WTC11 (cell line): Measurements from ENCODE around the gene C14orf132. TPM values are rescaled to one million over a fixed set of nuclear protein-coding genes. Genes with fewer than 3 reads are reported as not detected.

Experiments used
- ATAC-seq: fragments of 200-7000 bp; cut with Tn5 transposase; 2 replicates; pipeline ENCODE4 v1.10.0; 2021; ENCODE audit warnings: mild to moderate bottlenecking, moderate library complexity
- CTCF ChIA-PET: fragments of 300-600 bp; sonication (Branson Sonifier 250); formaldehyde crosslinking; loops from one replicate; lab custom pipeline; 2021; ENCODE audit warnings: antibody characterized with exemption; lab: Charles Lee
- POLR2A ChIA-PET: fragments of 350-600 bp; sonication (Branson Sonifier 250); formaldehyde crosslinking; loops from one replicate; lab custom pipeline; 2021; ENCODE audit warnings: antibody characterized with exemption; lab: Charles Lee
- DNase-seq: peaks from one replicate; pipeline ENCODE4 v3.0.0; 2021; ENCODE audit warnings: low spot score
- H3K27ac Mint-ChIP-seq: 2 replicates; pipeline ENCODE4 v1.8.0; 2021; ENCODE audit warnings: mixed read lengths
- H3K27me3 Mint-ChIP-seq: 2 replicates; pipeline ENCODE4 v1.8.0; 2021; ENCODE audit warnings: low read depth, mild to moderate bottlenecking, moderate library complexity, mixed read lengths
- H3K36me3 Mint-ChIP-seq: 2 replicates; pipeline ENCODE4 v1.8.0; 2021; ENCODE audit warnings: mixed read lengths
- H3K4me1 Mint-ChIP-seq: 2 replicates; pipeline ENCODE4 v1.8.0; 2022; ENCODE audit warnings: mixed read lengths
- H3K4me3 Mint-ChIP-seq: 2 replicates; pipeline ENCODE4 v1.8.0; 2021; ENCODE audit warnings: mild to moderate bottlenecking, moderate library complexity, mixed read lengths
- H3K9me3 Mint-ChIP-seq: 2 replicates; pipeline ENCODE4 v1.8.0; 2021; ENCODE audit warnings: mixed read lengths
- ATF1 ChIP-seq: sonication (generic); formaldehyde crosslinking; IDR thresholded peaks from 2 replicates; pipeline ENCODE4 v1.8.1; 2023; ENCODE audit warnings: mild to moderate bottlenecking, moderate library complexity, missing genetic modification reagents
- CREM ChIP-seq: sonication (generic); formaldehyde crosslinking; IDR thresholded peaks from 2 replicates; pipeline ENCODE4 v1.8.1; 2022; ENCODE audit warnings: mild to moderate bottlenecking, missing genetic modification reagents, moderate library complexity
- ETV6 ChIP-seq: sonication (generic); formaldehyde crosslinking; IDR thresholded peaks from 2 replicates; pipeline ENCODE4 v1.8.1; 2022; ENCODE audit warnings: mild to moderate bottlenecking, missing genetic modification reagents
- FOXP4 ChIP-seq: sonication (generic); formaldehyde crosslinking; IDR thresholded peaks from 2 replicates; pipeline ENCODE4 v1.8.0; 2022; ENCODE audit warnings: mild to moderate bottlenecking, missing genetic modification reagents
- GRHL2 ChIP-seq: fragments of 250-450 bp; sonication (Bioruptor Pico); IDR thresholded peaks from 2 replicates; pipeline ENCODE4 v1.8.0; 2022; ENCODE audit warnings: mild to moderate bottlenecking, moderate library complexity; ENCODE audit not compliant: insufficient replicate concordance, severe bottlenecking
- HMGA2 ChIP-seq: fragments of 250-450 bp; sonication (Bioruptor Pico); IDR thresholded peaks from 2 replicates; pipeline ENCODE4 v1.4.0; 2021; ENCODE audit warnings: mild to moderate bottlenecking, moderate library complexity
- NFE2L1 ChIP-seq: sonication (generic); formaldehyde crosslinking; IDR thresholded peaks from 2 replicates; pipeline ENCODE4 v1.8.1; 2023; ENCODE audit warnings: missing genetic modification reagents
- NFYB ChIP-seq: sonication (generic); formaldehyde crosslinking; conservative IDR thresholded peaks from 2 replicates; pipeline ENCODE4 v1.8.0; 2022; ENCODE audit warnings: low read depth, missing genetic modification reagents
- NR1H2 ChIP-seq: sonication (generic); formaldehyde crosslinking; IDR thresholded peaks from 2 replicates; pipeline ENCODE4 v1.9.0; 2021; ENCODE audit warnings: mild to moderate bottlenecking, moderate library complexity, missing genetic modification reagents
- SMAD4 ChIP-seq: sonication (generic); formaldehyde crosslinking; IDR thresholded peaks from 2 replicates; pipeline ENCODE4 v1.8.0; 2022; ENCODE audit warnings: mild to moderate bottlenecking, missing genetic modification reagents
- TEAD1 ChIP-seq: sonication (generic); formaldehyde crosslinking; IDR thresholded peaks from 2 replicates; pipeline ENCODE4 v1.8.0; 2022; ENCODE audit warnings: mild to moderate bottlenecking, missing genetic modification reagents
- TEAD4 ChIP-seq: sonication (generic); formaldehyde crosslinking; IDR thresholded peaks from 2 replicates; pipeline ENCODE4 v1.8.0; 2022; ENCODE audit warnings: mild to moderate bottlenecking, missing genetic modification reagents
- USF2 ChIP-seq: sonication (generic); formaldehyde crosslinking; IDR thresholded peaks from 2 replicates; pipeline ENCODE4 v1.8.1; 2023; ENCODE audit warnings: mild to moderate bottlenecking, missing genetic modification reagents, moderate library complexity
- ZBTB21 ChIP-seq: sonication (generic); formaldehyde crosslinking; IDR thresholded peaks from 2 replicates; pipeline ENCODE4 v1.8.1; 2023; ENCODE audit warnings: mild to moderate bottlenecking, missing genetic modification reagents, borderline replicate concordance
- ZNF219 ChIP-seq: sonication (generic); formaldehyde crosslinking; IDR thresholded peaks from 2 replicates; pipeline ENCODE4 v1.8.0; 2023; ENCODE audit warnings: missing genetic modification reagents, mild to moderate bottlenecking, borderline replicate concordance
- ZNF423 ChIP-seq: fragments of 250-450 bp; sonication (Bioruptor Pico); IDR thresholded peaks from 2 replicates; pipeline ENCODE4 v2.1.2; 2022; ENCODE audit warnings: mild to moderate bottlenecking, moderate library complexity
- ZNF671 ChIP-seq: fragments of 250-450 bp; sonication (Bioruptor Pico); IDR thresholded peaks from 2 replicates; pipeline ENCODE4 v1.8.0; 2021; ENCODE audit warnings: mild to moderate bottlenecking
- total RNA-seq: library from RNA; stranded (reverse); gene quantifications from 3 replicates; pipeline ENCODE4 v1.2.3, GENCODE V29; 2021
- TF ChIP-seq, protein P1 (sequence below): sonication (generic); formaldehyde crosslinking; IDR thresholded peaks from 2 replicates; pipeline ENCODE4 v1.8.1; 2022; ENCODE audit warnings: low read depth, missing genetic modification reagents, borderline replicate concordance
- TF ChIP-seq, protein P2 (sequence below): sonication (generic); formaldehyde crosslinking; IDR thresholded peaks from 2 replicates; pipeline ENCODE4 v1.8.1; 2022; ENCODE audit warnings: low read depth, mild to moderate bottlenecking, moderate library complexity, missing genetic modification reagents, borderline replicate concordance
- TF ChIP-seq, protein P3 (sequence below): fragments of 250-450 bp; sonication (Bioruptor Pico); conservative IDR thresholded peaks from 2 replicates; pipeline ENCODE4 v1.9.0; 2021; ENCODE audit warnings: mild to moderate bottlenecking
- TF ChIP-seq, protein P4 (sequence below): sonication (generic); formaldehyde crosslinking; IDR thresholded peaks from 2 replicates; pipeline ENCODE4 v1.8.1; 2023; ENCODE audit warnings: mild to moderate bottlenecking, missing genetic modification reagents, borderline replicate concordance

The C14orf132 gene
- total RNA-seq, 1 experiment from 2014 or later: 14.1 TPM

DNA sequence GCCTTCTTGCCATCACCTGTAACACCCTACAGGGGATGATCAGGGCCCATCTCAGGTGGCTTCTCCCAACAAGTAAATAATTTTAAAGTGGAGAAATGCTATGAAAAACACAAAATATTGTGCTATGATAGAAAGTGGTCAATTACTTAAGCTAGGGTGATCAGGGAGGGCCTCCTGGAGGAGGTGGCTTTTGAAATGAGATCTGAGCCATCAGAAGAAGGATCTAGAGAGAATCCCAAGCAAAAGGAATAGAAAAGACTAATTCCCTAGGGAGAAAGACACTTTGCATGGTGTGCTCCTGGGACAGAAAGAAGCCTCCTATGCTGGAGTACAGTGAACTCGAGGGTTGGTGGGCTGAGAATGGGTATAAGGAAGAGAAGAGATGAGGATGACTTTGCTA lies 7.5 kb upstream of the C14orf132 start (continued):
- TF ChIP-seq, protein P1, sequence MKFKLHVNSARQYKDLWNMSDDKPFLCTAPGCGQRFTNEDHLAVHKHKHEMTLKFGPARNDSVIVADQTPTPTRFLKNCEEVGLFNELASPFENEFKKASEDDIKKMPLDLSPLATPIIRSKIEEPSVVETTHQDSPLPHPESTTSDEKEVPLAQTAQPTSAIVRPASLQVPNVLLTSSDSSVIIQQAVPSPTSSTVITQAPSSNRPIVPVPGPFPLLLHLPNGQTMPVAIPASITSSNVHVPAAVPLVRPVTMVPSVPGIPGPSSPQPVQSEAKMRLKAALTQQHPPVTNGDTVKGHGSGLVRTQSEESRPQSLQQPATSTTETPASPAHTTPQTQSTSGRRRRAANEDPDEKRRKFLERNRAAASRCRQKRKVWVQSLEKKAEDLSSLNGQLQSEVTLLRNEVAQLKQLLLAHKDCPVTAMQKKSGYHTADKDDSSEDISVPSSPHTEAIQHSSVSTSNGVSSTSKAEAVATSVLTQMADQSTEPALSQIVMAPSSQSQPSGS (CRISPR knock-in tag): no peak
- TF ChIP-seq TEAD4 (CRISPR knock-in tag) (no peak), ZNF423 (CRISPR knock-in tag) (no peak), NFYB (CRISPR knock-in tag) (no peak), ETV6 (CRISPR knock-in tag) (no peak), NFE2L1 (CRISPR knock-in tag) (no peak), CREM (no peak), ZNF671 (no peak), GRHL2 (CRISPR knock-in tag) (no peak)
- TF ChIP-seq, protein P2, sequence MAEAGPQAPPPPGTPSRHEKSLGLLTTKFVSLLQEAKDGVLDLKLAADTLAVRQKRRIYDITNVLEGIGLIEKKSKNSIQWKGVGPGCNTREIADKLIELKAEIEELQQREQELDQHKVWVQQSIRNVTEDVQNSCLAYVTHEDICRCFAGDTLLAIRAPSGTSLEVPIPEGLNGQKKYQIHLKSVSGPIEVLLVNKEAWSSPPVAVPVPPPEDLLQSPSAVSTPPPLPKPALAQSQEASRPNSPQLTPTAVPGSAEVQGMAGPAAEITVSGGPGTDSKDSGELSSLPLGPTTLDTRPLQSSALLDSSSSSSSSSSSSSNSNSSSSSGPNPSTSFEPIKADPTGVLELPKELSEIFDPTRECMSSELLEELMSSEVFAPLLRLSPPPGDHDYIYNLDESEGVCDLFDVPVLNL: no peak

DNA sequence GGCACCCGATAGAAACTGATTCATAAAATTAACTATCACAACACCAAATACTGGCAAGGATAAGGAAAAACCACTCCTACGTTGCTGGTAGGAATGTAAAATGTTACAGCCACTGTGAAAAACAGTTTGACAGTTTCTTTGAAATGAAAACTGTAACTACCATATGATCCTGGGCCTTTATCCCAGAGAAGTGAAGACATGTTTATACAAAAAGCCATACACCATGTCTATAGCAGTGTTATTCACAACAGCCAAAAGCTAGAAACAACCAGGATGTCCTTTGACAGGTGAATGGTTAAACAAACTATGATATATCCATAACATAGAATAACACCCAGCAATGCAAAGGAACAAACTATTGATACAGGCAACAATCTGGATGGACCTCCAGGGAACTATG lies 3.7 kb upstream of the C14orf132 start:
- POLR2A ChIA-PET: no interaction called here
- Mint-ChIP-seq H3K4me3 (no peak overlapping the region), H3K9me3 (no peaks in the 10 kb centered on the region), H3K27ac (no peak overlapping the region)
- TF ChIP-seq ZBTB21 (CRISPR knock-in tag): no peak
- TF ChIP-seq NR1H2 (CRISPR knock-in tag): no peak
- TF ChIP-seq USF2 (CRISPR knock-in tag): no peak
- TF ChIP-seq HMGA2 (CRISPR knock-in tag): no peak
- TF ChIP-seq ZNF219 (CRISPR knock-in tag): no peak
- TF ChIP-seq FOXP4: no peak
- TF ChIP-seq SMAD4: no peak
- TF ChIP-seq, protein P3, sequence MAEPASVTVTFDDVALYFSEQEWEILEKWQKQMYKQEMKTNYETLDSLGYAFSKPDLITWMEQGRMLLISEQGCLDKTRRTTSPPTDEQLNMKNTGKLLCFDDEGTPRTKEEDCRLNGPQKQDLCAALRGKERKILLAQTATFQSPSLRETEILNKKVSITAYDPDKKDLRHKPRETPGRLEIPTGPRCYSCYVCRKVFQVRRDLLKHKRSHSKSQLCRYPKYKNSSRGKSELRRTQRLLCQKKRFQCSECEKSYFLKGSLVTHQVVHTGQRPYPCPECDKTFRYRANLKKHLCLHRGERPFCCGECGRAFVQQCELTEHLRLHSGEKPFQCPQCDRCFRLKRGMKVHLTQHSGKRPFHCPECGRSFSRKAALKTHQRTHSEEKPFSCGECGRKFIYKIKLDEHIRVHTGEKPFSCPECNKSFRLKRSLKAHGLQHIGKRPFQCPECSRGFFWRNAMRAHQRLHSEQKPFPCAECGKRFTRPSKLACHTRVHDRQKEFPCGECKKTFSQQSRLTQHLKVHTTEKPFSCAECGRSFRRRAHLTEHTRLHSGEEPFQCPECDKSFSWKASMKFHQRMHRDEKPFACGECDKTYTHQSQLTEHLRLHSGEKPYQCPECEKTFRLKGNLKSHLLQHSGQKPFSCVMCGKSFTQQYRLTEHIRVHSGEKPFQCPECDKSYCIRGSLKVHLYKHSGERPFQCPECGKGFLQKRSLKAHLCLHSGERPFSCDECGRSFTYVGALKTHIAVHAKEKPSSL (CRISPR knock-in tag): no peak
- TF ChIP-seq, protein P2: no peak
- TF ChIP-seq TEAD1 (CRISPR knock-in tag): no peak
- no peak for TF ChIP-seq ATF1 (CRISPR knock-in tag)
- TF ChIP-seq, protein P4, sequence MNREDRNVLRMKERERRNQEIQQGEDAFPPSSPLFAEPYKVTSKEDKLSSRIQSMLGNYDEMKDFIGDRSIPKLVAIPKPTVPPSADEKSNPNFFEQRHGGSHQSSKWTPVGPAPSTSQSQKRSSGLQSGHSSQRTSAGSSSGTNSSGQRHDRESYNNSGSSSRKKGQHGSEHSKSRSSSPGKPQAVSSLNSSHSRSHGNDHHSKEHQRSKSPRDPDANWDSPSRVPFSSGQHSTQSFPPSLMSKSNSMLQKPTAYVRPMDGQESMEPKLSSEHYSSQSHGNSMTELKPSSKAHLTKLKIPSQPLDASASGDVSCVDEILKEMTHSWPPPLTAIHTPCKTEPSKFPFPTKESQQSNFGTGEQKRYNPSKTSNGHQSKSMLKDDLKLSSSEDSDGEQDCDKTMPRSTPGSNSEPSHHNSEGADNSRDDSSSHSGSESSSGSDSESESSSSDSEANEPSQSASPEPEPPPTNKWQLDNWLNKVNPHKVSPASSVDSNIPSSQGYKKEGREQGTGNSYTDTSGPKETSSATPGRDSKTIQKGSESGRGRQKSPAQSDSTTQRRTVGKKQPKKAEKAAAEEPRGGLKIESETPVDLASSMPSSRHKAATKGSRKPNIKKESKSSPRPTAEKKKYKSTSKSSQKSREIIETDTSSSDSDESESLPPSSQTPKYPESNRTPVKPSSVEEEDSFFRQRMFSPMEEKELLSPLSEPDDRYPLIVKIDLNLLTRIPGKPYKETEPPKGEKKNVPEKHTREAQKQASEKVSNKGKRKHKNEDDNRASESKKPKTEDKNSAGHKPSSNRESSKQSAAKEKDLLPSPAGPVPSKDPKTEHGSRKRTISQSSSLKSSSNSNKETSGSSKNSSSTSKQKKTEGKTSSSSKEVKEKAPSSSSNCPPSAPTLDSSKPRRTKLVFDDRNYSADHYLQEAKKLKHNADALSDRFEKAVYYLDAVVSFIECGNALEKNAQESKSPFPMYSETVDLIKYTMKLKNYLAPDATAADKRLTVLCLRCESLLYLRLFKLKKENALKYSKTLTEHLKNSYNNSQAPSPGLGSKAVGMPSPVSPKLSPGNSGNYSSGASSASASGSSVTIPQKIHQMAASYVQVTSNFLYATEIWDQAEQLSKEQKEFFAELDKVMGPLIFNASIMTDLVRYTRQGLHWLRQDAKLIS: no peak
- TF ChIP-seq, all 79 proteins: peak for 0
- no peak for DNase-seq
- Mint-ChIP-seq H3K27me3 (peaks cover 45% of the 10 kb centered on the region), H3K36me3 (no peaks in the 10 kb centered on the region), H3K4me1 (peaks cover 21% of the 10 kb centered on the region)
- CTCF ChIA-PET: no interaction called here
- no peak for ATAC-seq
